Nephron (organoid): ENCODE measurements around the gene TRAP1.

Experiments
- H3K27ac Mint-ChIP-seq, 3 experiments: 2 replicates each; pipeline ENCODE4 v1.8.0; 2020; ENCODE audit warnings: mixed read lengths in 3 of 3, mild to moderate bottlenecking in 2 of 3, moderate library complexity in 1 of 3
- H3K27me3 Mint-ChIP-seq: 2 replicates; pipeline ENCODE4 v1.8.0; 2021; ENCODE audit warnings: low read depth, mild to moderate bottlenecking, moderate library complexity, mixed read lengths
- H3K36me3 Mint-ChIP-seq: 2 replicates; pipeline ENCODE4 v1.8.0; 2020; ENCODE audit warnings: low read depth, mixed read lengths
- H3K4me1 Mint-ChIP-seq: 2 replicates; pipeline ENCODE4 v1.8.0; 2020; ENCODE audit warnings: mixed read lengths
- H3K4me3 Mint-ChIP-seq, 3 experiments: 2 replicates each; pipeline ENCODE4 v1.8.0; 2020; ENCODE audit warnings: mild to moderate bottlenecking in 3 of 3, mixed read lengths in 3 of 3, moderate library complexity in 2 of 3
- H3K9me3 Mint-ChIP-seq: 2 replicates; pipeline ENCODE4 v1.8.0; 2020; ENCODE audit warnings: mixed read lengths
- CTCF ChIP-seq, 3 experiments: fragments of 200-600 bp; sonication (generic); IDR thresholded peaks; one replicate each; pipeline ENCODE4 v1.5.0; 2021; ENCODE audit warnings: antibody characterized with exemption in 3 of 3; ENCODE audit not compliant: unreplicated experiment in 3 of 3

TRAP1 gene

GRCh38 chr16:3665508-3665907, 51.8 kb downstream of the TRAP1 start:
- Mint-ChIP-seq H3K9me3 (no peaks in the 10 kb centered on the region), H3K27ac (no peak overlapping the region), H3K4me1 (no peaks in the 10 kb centered on the region), H3K36me3 (peaks cover 58% of the 10 kb centered on the region), H3K27me3 (no peaks in the 10 kb centered on the region), H3K4me3 (no peak overlapping the region)
- TF ChIP-seq CTCF (IDR thresholded peaks at IDR 0.05; ENCODE audit: unreplicated experiment in 3 of 3), result no peak

GRCh38 chr16:3664187-3664896, 53.0 kb downstream of the TRAP1 start:
- no peaks in the 10 kb centered on the region for H3K27me3 Mint-ChIP-seq
- peaks cover 62% of the 10 kb centered on the region for H3K36me3 Mint-ChIP-seq
- H3K4me1 Mint-ChIP-seq, result no peaks in the 10 kb centered on the region
- no peaks in the 10 kb centered on the region for H3K9me3 Mint-ChIP-seq
- no peak for TF ChIP-seq CTCF (IDR thresholded peaks at IDR 0.05; ENCODE audit: unreplicated experiment in 3 of 3)
- no peak overlapping the region for H3K4me3 Mint-ChIP-seq
- no peak overlapping the region for H3K27ac Mint-ChIP-seq

- no peak for TF ChIP-seq CTCF (IDR thresholded peaks at IDR 0.05; ENCODE audit: unreplicated experiment in 3 of 3)
- Mint-ChIP-seq H3K4me1 (no peaks in the 10 kb centered on the region), H3K27me3 (no peaks in the 10 kb centered on the region), H3K36me3 (peaks cover 63% of the 10 kb centered on the region), H3K27ac (no peak overlapping the region), H3K4me3 (no peak overlapping the region), H3K9me3 (no peaks in the 10 kb centered on the region)
Measured at GRCh38 chr16:3662601-3663000, 54.7 kb downstream of the TRAP1 start.

- no peak overlapping the region for H3K4me3 Mint-ChIP-seq
- H3K9me3 Mint-ChIP-seq, result no peaks in the 10 kb centered on the region
- H3K36me3 Mint-ChIP-seq, result peaks cover 67% of the 10 kb centered on the region
- H3K27ac Mint-ChIP-seq, result no peak overlapping the region
- no peak for TF ChIP-seq CTCF (IDR thresholded peaks at IDR 0.05; ENCODE audit: unreplicated experiment in 3 of 3)
- H3K27me3 Mint-ChIP-seq, result no peaks in the 10 kb centered on the region
- H3K4me1 Mint-ChIP-seq, result no peaks in the 10 kb centered on the region
Measured at GRCh38 chr16:3661922-3662321, 55.4 kb downstream of the TRAP1 start.

GRCh38 chr16:3661311-3661710, 56.0 kb downstream of the TRAP1 start:
- TF ChIP-seq CTCF (IDR thresholded peaks at IDR 0.05; ENCODE audit: unreplicated experiment in 3 of 3), result no peak
- no peak overlapping the region for H3K4me3 Mint-ChIP-seq
- no peaks in the 10 kb centered on the region for H3K9me3 Mint-ChIP-seq
- H3K36me3 Mint-ChIP-seq, result peaks cover 67% of the 10 kb centered on the region
- no peaks in the 10 kb centered on the region for H3K27me3 Mint-ChIP-seq
- H3K27ac Mint-ChIP-seq, result no peak overlapping the region
- H3K4me1 Mint-ChIP-seq, result no peaks in the 10 kb centered on the region

GRCh38 chr16:3659251-3659650, 58.1 kb downstream of the TRAP1 start:
- H3K4me1 Mint-ChIP-seq, result no peaks in the 10 kb centered on the region
- TF ChIP-seq CTCF (IDR thresholded peaks at IDR 0.05; ENCODE audit: unreplicated experiment in 3 of 3), result no peak
- no peak overlapping the region for H3K4me3 Mint-ChIP-seq
- no peaks in the 10 kb centered on the region for H3K27me3 Mint-ChIP-seq
- H3K9me3 Mint-ChIP-seq, result no peaks in the 10 kb centered on the region
- H3K36me3 Mint-ChIP-seq, result peaks cover 59% of the 10 kb centered on the region
- H3K27ac Mint-ChIP-seq, result peak overlapping the region in 1 of 3 experiments; percentile 34
